Stimulated activated CD4-positive, alpha-beta T cell treated with anti-CD3 and anti-CD28 coated beads, Interleukin-4, amount 100 ng/mL, for 24 hours (primary cell): ENCODE measurements around the gene PROK1.
"Not testable (repeated sequence)": the region's sequence is repeated elsewhere in the genome, so short reads cannot be mapped to it uniquely, and the experiment has no call there.

Experiments used
- DNase-seq: peaks from one replicate; pipeline ENCODE4 v3.0.0-alpha.2; 2020

PROK1 gene

GRCh38 chr1:110434946-110435345 lies 16.0 kb upstream of the PROK1 start:
- no peak for DNase-seq

GRCh38 chr1:110436635-110437034 lies 14.3 kb upstream of the PROK1 start:
- DNase-seq: no peak

- DNase-seq: not testable (repeated sequence)
Measured at GRCh38 chr1:110437645-110438299, 13.2 kb upstream of the PROK1 start.

GRCh38 chr1:110438893-110439292 lies 12.1 kb upstream of the PROK1 start:
- no peak for DNase-seq

- DNase-seq: not testable (repeated sequence)
Measured at GRCh38 chr1:110439873-110440272, 11.1 kb upstream of the PROK1 start.

GRCh38 chr1:110440877-110441276 lies 10.1 kb upstream of the PROK1 start:
- no peak for DNase-seq

GRCh38 chr1:110441888-110442287 lies 9.1 kb upstream of the PROK1 start:
- DNase-seq: no peak

- DNase-seq: no peak
Measured at GRCh38 chr1:110443451-110443850, 7.5 kb upstream of the PROK1 start.

- DNase-seq: no peak
Measured at GRCh38 chr1:110444561-110444960, 6.4 kb upstream of the PROK1 start.

GRCh38 chr1:110449661-110450651 lies 993 bp upstream of the PROK1 start:
- no peak for DNase-seq

GRCh38 chr1:110452330-110452729 lies 1.4 kb downstream of the PROK1 start:
- DNase-seq: no peak

GRCh38 chr1:110453829-110454228 lies 2.9 kb downstream of the PROK1 start:
- no peak for DNase-seq

- no peak for DNase-seq
Measured at GRCh38 chr1:110454328-110454727, 3.4 kb downstream of the PROK1 start.

- DNase-seq: no peak
Measured at GRCh38 chr1:110455151-110455550, 4.2 kb downstream of the PROK1 start.

- no peak for DNase-seq
Measured at GRCh38 chr1:110457206-110457605, 6.3 kb downstream of the PROK1 start.

GRCh38 chr1:110460253-110461220 lies 9.6 kb downstream of the PROK1 start:
- peak; percentile 89 for DNase-seq

- no peak for DNase-seq
Measured at GRCh38 chr1:110462093-110462492, 11.1 kb downstream of the PROK1 start.

- no peak for DNase-seq
Measured at GRCh38 chr1:110462964-110463363, 12.0 kb downstream of the PROK1 start.

GRCh38 chr1:110463725-110464124 lies 12.8 kb downstream of the PROK1 start:
- DNase-seq: no peak

GRCh38 chr1:110464340-110464739 lies 13.4 kb downstream of the PROK1 start:
- DNase-seq: no peak

- DNase-seq: no peak
Measured at GRCh38 chr1:110465038-110465813, 14.3 kb downstream of the PROK1 start.

GRCh38 chr1:110465814-110466380 lies 14.9 kb downstream of the PROK1 start:
- DNase-seq: no peak
